ENCODE measurements around the gene MBP.
A peak's percentile ranks its signal among the peaks of the same experiment; 100 is the strongest.

The MBP gene

GRCh38 chr18:77061281-77061945, 71.2 kb downstream of the MBP start:
- no peak for DNase-seq

DNA sequence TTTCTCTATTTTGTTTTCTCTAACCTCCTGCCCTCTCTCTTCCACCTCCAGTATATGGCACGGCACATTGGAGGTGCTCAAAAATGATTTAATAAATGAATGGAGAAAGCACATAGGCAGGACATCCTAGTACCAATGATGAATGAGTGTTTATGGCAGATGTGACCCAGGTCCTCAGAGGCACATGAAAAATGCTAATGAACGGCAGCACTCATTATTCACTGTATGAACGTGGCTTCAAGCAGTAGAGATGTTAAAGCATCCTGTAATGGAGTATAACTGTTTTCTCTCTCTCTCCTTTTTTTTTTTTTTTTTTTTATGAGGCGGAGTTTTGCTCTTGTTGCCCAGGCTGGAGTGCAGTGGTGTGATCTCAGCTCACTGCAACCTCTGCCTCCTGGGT, 72.4 kb downstream of the MBP start:
- DNase-seq, result no peak

- no peak for DNase-seq
Measured at GRCh38 chr18:77059294-77059916, 73.2 kb downstream of the MBP start.

GRCh38 chr18:77058290-77058835, 74.2 kb downstream of the MBP start:
- DNase-seq, result no peak

DNA sequence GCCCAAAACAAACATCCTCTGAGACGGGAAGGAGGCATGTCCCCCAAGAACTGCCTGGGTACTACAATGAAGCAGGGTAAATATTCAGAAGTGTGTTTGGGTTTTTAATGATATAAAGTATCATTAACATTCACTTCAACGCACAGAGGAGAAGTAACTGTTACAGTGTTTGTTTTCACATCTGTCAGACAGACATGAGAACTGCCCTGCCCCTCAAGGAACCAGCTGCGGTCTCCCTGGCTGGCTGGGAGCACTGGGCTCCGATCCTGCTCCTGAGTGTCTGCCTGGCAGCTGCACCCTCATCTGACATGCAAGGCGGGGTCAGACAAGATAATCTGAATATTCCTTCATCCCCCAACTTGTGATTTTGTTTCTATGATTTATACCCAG, 75.6 kb downstream of the MBP start:
- DNase-seq, result no peak

- DNase-seq, result no peak
Measured at GRCh38 chr18:77056344-77057005, 76.1 kb downstream of the MBP start.

DNA sequence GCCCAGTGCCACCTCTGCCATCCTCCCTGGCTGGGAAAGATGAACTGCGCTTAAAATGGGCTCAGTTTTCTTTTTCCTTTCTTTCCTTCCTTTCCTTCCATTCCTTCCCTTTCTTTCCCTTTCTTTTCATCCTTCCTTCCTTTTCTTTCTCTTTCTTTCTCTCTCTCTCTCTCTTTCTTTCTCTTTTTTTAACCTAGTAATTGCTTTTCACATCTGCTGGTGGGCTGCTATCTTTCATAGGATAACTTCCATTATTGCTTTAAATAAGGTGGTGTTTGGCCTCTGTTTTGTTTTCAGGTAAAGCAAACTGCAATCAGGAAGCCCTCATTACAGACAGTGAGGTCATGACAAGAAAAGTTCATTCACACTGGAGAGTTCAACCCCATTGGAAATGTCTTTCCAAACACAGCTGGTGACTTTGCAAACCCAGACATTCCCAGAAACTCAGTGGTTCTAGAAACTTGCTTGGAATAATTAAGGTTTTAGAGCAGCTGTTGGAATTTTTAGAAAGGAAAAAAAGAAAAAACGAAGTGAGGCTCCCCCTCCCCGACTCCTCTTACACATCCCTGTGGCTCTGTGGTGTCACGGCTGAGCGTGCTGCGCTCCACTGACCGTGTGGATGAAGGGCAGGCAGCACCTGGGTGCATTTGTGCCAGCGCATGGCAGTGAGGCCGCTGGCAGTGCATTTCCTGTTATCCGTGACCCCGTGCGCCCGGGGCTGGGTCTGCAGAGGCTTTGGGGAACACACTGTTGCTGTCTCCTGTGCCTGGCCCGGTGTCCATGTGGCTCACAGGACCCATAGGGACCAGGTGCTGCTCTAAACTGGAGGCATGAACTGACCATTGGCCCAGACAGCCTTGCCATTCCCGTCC, 76.9 kb downstream of the MBP start:
- no peak for DNase-seq

DNA sequence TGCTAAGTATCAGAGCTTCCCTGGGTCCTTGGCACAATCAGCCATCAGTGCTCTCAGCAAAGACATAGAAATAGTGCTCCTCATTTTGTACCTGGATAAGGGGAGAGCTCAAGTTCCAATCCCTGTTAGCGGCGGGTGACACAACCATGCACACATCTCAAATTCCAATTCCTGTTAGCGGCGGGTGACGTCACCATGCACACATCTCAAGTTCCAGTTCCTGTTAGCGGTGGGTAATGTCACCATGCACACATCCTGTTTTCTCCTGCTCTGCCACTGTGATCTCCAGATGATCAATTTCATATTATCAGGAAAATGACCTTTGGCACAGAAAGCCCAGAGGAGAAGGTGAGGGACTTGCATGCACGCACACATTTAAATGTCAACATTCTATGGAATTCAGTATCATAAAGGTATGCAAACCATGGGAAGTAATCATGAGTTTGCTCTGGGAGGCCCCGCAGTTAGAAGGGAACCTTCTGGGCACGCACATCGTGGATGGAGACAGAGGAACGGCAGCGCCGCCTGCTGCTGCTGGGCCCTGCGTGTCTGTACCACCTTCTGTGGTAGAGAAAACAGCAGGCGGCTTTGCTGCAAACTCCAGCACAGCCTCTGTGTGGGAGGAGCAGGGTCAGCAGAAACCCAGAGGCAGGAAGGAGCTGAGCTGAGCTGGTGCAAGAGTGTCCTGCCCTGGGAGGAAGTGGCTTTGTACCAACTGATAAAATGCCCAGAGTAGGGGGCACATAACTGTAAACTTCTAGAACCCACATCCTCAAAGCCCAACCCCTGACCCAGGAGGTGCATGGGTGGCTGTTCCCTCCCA, 77.8 kb downstream of the MBP start:
- peak; percentile 39 for DNase-seq

DNA sequence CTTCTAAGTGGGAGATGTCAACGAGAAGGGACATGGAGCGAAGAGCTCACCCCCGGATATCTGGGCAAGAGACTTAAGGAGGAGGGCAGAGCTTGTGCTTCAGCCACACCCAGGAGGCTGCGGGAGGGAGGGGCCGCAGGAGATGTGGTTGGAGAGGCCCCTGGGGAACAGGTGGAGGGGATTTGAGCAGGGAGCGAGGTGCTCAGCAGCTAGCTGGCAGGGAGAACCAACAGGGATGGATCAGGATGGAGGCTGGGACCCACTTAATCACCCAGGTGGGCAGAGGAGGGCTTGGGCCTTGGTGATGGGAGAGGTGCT, 78.3 kb downstream of the MBP start:
- no peak for DNase-seq

- no peak for DNase-seq
Measured at GRCh38 chr18:77053616-77054287, 78.8 kb downstream of the MBP start.

GRCh38 chr18:77052983-77053309, 79.6 kb downstream of the MBP start:
- DNase-seq, result no peak

GRCh38 chr18:77052297-77052982, 80.1 kb downstream of the MBP start:
- DNase-seq, result no peak

DNA sequence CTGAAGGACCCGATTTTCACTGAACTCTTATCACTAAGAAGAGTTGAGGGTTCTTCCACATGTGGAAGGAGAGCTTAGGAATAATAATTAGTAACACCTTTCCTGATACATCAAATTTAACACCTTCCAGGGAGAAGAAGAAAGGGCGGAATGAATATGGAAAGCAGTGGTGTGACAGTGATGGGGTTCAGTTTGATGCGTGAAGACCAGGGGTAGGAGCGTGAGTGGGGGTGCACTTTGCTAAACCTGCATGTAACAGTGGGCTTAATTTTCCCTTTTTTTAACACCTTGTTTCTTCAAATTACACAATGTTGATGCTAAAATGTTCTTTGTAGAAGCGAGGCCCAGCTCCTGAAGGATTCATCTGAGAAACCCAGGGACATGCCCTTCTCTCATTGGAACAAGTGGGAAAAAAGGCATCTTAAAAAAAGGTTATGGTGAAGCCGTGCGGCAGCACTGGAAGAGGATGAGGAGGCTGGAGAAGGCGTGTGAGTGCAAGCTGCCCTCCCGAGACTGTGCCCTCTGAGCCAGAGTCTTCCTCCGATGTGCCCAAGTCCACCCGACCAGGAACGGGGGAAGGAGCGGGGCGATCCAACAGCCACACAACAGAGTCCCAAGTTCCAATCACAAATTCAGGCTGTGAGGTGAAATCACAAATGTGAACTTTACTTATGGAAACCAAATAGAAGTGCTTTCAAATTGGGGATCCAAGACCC, 80.8 kb downstream of the MBP start:
- DNase-seq, result no peak

- no peak for DNase-seq
Measured at GRCh38 chr18:77049938-77050337, 82.6 kb downstream of the MBP start.

DNA sequence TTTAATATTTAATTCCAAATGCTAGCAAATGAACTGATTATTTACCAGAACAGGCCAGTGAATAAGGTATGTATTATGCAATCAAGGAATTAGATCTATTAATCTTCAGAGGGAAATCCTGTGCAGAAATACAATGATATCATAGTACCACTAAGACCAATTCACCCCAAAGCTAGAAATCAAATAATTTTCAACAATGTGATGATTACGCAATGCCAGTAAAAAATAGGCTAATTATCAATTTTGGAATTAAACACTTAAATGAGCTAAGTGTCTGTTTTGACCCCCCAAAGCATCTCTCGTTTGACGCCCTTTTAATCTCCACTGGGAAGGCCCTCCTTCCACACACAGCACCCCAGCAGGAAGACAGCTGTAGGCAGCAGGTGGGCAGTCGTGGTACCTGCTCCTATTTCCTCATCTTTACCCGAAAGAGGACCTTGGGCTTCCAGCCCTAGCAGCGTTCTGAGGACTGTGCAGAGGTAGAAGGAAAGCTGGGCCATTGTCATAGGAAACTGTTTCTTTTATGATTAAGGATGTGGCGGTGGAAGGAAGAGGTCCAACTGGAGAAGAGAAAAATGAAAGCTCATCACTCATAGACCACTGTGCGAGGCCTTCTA, 84.7 kb downstream of the MBP start:
- no peak for DNase-seq

DNA sequence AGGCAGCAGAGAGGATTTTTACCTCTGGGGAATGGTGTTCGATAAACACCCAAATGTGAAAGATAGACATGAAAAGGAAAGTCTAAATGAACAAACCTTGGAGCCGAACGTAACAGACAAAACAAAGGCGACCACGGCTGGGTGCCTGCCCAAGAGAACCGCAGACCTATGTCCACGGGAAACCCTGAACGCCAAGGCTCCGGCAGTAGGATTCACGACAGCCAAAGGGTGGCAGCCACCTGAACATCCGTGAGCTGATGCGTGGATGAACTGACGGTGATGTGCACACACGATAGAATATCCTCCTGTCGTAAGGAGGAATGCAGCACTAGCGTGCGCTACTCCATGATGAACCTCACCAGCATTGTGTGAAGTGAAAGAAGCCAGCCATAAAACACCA, 85.6 kb downstream of the MBP start:
- DNase-seq, result no peak

GRCh38 chr18:77046409-77046808, 86.2 kb downstream of the MBP start:
- no peak for DNase-seq

- no peak for DNase-seq
Measured at GRCh38 chr18:77045677-77046076, 86.9 kb downstream of the MBP start.

DNA sequence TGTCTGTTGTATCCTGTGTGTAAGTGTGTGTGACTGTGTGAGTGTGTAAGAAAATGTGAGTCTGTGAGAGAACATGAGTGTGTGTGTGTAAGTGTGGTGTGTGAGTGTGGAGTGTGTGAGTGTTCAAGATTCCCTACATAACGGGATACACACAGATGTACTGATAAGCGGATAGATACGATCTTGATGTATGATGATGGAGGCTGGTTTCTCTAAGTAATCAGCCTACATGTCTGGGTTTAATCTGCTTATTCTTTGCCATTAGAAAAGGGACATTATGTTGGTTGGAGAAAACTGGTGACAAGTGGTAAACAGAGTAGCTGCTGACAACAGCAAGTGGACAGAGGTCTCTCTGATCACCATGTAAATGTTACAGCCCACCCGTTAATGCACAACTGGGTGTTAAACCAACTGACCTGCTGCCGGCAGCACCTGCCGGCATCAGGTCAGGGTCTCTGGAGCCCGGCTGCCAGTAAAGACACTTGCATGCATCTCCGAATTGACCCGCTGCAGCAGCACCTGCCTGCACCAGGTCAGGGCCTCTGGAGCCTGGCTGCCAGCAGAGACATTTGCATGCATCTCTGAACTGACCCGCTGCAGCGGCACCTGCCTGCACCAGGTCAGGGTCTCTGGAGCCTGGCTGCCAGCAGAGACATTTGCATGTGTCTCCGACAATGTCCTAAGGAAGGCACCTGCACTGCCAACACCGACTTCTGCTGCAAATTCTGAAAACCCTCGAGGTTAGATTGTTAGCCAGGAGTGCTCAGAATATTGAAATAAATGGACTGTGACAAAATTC, 87.5 kb downstream of the MBP start:
- DNase-seq, result no peak
